Posterior cingulate gyrus (tissue), 11 donors: Measurements from ENCODE around the gene KIF5C.
A peak's percentile ranks its signal among the peaks of the same experiment; 100 is the strongest.
"Not testable (repeated sequence)": the region's sequence is repeated elsewhere in the genome, so short reads cannot be mapped to it uniquely, and the experiment has no call there.

Source experiments
- DNase-seq, 10 donors: peaks; one replicate each; pipeline versions ENCODE4 v3.0.0 to v3.0.0-alpha.2; 2020 to 2021; ENCODE audit warnings: mixed read lengths in 3 of 10
- intact Hi-C: fragments of 100-400 bp; cut with DNase I; formaldehyde crosslinking; loops from one replicate; pipeline ENCODE4 v1.15.1; 2023

KIF5C gene

DNA sequence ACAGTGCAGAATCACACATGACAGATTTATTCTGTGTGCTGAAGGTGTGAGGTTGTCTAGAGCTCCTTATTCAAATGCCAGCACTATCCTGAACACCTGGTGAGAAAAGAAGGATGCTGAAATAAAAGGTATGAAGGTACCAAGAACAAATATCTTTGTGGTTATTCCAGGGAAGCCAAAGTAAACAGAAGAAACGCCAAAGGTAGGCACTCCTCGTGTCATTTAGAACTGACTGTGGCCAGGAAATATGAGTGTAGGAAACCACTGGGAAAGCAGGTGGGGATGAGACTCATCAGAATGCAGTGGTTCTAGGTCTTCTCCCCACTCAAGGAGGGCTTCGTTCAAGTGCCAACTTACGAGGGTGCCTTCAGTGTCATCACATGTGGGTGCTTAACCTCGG is 80.8 kb downstream of the KIF5C start:
- intact Hi-C loops = no loop called here
- DNase-seq = no peak

DNA sequence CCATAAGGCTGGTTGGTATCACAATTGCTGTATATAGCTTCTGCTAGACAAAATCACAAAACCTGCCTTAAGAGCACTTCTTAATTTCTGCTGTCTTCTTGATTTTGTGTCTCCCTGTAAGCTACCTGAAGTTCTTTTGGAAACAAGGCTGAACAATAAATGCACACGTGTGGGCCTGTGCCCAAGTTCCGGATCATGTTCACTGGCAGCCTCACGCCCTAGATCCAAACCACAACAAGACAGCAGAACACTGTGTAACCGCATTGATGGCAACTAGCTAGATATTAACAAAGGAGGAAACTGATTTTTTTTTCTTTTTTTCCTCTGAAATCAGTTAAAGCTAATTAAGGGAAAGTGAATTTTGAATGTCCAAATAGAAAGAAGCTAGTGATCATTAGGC is 82.0 kb downstream of the KIF5C start:
- intact Hi-C loops = no loop called here
- DNase-seq = no peak

DNA sequence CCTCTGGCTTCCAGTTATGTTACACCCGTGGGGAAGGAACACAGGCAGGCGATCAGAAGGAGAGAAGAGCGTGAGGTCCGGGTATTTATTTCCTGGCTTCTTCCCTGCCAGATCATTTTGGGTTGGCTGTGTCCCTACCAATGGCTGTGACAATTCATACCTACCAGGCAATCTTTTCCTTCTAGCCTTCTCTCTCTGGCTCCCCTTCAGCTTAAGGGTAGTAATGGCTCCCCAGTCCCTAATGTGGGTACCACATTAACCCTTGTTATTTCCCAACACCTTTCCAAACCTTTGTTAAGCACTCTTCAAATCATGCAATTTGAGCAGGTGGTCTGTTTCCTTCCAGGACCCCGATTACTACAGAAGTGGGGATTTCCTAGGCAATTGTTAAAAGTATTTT is 84.7 kb downstream of the KIF5C start:
- intact Hi-C loops = no loop called here

DNA sequence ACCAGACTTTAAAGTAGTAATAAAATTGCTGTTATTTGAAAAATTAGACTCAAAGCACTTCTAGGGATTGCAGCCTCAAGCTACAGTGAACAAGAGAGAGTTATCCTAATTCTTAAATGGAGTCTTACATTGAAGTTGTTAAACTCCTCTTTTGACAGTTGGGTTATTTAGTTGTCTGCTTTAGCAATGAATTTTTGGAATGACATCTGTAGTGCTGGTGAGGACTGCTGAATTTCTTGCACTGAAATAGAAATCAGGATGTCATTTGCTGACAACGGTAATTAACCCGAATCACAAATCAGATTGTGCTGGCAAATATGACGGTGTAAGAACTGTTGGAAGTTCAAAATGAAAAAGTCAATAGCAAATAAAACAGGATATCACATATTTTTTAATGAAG is 85.5 kb downstream of the KIF5C start:
- no peak for DNase-seq

More for the DNA sequence above, 84.7 kb downstream of the KIF5C start:
- no peak for DNase-seq

DNA sequence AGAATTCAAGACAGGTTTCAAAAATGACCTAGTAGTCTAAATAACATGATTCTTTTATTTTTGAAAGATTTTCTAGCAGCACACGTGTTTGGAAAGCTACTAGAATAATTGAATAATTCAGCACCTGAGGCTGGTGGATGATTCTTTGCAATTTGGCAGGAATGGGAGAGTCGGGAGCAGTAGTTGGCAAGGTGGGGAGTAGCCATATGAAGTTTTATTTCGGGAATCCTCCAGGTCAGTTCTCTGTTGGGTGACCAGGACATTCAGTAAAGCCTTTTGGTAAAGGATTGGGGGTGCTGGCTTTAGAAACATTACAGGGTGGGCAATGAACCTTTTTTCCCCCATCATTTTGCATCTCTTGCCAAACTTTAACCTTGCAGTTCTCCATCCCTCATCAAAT is 88.4 kb downstream of the KIF5C start:
- DNase-seq = no peak
- intact Hi-C loops = no loop called here

More for the DNA sequence above, 85.5 kb downstream of the KIF5C start:
- intact Hi-C loops = no loop called here

DNA sequence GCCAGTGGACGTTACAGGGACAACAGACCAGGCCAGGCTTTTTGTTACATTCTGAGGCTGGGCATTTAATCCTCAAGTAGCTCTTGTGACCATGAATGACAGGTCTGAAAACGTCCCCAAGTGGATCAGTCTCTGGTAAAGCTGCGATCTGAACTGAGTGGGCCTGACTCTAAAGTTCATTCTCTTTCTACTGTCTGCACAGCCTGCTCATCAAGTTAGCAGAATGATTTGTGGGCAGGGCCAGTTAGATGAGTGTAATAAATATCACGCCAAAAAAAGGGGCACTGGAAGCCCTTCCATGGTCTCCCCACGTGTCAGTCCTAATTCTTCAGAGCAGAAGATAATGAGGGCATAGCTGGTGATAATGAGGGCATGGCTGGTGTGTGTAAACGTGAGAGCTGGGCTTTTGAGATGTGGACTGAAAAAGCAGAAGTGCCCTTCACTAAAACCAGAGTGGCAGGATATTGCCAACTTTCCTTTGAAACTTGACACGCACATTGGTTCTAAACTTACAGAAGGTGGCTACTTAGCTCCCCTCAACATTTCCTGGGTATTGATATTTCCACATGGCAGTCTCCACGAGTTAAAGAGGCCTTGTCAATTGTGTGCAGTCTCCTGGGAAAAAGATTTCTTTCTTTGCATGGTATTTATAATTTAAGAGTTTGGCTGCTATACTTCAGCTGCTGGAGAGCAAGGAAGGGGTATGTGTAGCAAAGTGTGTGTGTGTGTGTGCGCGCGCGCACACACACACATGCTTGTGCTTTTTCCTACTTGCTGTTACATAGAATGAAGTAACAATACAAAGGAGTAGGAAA is 90.8 kb downstream of the KIF5C start:
- no peak for DNase-seq
- intact Hi-C loops = no loop called here

DNA sequence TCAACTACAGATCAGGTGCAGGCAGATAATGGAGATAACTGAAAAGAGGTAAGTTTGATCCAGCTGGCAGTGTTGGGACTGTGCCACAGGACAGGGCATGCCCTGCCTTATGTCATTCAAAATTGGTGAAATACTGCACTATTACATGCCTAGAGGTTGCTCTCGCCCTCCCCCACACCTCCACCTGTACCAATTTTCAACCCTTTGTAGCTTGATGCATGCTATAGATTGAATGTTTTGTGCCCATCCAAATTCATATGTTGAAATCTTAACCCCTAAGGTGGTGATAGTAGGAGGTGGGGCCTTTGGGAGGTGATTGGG is 91.4 kb downstream of the KIF5C start:
- intact Hi-C loops = no loop called here
- no peak for DNase-seq

DNA sequence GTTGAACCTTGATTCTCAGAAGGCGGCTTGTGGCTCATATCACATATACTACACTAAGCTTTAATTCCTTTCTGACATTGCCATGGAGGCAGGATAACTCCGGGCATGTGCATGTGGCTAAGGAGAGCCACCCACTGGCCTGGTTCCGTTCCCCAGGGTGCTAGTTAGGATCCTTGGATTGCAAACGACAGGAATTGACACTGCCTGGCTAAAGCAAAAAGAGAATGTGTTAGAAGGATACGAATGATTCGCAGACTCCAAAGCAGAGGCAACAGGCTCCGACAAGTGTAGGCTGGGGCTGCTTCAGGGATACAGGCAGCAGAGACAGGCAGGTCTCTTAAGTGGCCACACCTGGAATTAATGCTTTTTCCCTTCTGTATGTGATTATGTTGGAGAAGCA is 92.0 kb downstream of the KIF5C start:
- DNase-seq = peak in 2 of 10 donors; percentile 71 to 79
- intact Hi-C loops = no loop called here

DNA sequence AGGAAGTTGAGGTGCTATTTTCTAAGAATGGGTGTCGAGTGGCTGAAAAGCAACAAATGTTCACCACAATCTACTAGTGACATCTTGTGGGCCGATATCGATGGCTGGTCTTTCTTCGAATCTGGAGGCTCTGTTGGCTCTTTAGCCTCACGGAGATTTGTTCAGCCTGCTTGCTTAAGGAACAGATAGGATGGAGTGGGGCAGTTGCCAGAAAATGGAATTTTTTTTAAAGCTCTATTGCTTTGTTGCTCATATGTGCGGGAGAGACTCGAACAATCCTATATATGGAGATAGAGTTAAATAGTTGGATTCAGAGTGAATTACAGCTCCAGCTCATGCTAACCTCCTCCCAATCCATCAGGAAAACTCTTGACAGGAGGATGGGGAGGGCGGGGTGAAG is 92.6 kb downstream of the KIF5C start:
- no peak for DNase-seq
- intact Hi-C loops = no loop called here

DNA sequence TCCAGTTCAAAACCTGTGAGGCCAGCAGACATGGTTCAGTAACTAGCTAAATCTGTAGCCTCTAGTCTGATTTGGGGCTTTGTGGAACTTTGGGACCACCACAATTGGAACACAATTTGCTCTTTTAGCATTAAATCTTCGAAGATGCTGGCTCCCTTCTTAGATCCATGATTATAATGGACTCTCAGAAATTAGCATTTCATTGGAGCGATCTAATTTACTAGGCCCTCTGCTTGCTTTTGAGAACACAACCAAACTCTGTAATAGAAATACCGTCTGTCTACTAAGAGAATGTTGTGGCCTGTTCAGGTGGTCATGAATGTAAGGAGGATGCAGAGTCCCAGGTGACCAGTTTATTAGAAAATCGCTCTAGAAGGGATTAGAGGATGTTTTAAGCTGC is 93.3 kb downstream of the KIF5C start:
- intact Hi-C loops = no loop called here
- DNase-seq = no peak

DNA sequence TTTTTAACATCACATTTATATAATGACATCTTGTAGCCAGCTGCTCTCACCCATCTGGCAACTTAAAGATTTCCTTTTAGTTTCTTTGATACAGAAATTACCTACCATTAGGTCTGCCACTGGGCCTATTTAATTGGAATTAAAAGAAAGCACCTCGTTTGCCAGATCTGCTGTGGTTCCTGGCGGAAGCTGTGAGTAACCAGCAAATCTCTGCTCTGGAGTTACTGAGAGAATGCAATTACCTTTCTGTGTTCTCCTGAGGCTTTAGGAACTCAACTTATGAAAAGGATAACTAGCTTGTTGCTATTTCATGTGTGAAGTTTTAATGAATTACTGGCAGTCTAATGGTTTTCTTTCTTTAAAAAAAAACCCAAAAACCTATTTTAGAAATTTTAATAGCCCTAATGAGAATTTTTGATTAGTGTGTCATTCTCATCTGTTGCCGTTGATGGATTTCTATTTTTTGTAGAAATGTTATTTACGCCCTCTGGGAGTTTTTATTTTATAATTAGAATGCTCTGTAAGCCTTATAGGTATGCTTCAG is 93.8 kb downstream of the KIF5C start:
- intact Hi-C loops = no loop called here
- DNase-seq = no peak

DNA sequence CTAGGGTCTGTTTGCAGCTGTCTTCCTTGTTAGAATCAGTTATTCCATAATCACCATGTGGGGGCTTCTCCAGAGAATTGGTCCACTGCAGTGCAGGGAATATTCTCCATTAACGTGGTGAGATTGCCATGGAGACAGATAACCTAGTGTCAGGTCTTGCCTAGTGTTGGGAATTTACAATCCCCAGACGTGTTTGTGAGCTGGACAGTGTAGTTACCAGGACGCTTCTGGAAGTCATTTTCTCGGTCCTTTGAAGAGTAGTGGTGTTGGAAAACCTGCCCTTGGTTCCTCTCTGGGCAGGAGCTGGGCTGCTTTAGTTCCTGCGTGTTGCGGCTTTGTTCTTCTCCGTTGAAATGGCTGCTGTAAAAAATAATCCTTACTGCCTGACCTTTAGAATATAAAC is 94.6 kb downstream of the KIF5C start:
- intact Hi-C loops = loop anchor here (5.0 kb wide), 1 partner anchor 32 kb away; no protein-coding TSS in a partner anchor
- no peak for DNase-seq

DNA sequence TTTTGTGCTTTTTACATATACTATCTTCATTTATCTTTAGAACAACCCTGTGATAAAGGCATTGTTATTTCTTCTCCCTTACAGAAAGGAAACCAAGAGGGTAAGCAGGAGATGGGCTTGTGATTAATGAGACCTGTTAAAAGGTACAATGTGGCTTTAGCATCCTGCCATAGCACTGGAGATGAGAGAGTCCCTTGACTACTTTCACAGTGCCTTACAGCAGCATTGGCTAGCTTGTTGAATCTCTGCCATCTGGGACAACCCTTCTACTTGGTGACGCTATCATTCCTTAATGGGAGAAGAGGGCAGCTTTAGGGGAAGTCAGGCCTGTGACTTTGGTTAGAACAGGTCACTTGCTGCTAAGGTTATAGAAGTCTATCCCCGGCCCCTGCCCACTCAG is 95.4 kb downstream of the KIF5C start:
- DNase-seq = no peak
- intact Hi-C loops = loop anchor here (5.0 kb wide), 1 partner anchor 33 kb away; no protein-coding TSS in a partner anchor

DNA sequence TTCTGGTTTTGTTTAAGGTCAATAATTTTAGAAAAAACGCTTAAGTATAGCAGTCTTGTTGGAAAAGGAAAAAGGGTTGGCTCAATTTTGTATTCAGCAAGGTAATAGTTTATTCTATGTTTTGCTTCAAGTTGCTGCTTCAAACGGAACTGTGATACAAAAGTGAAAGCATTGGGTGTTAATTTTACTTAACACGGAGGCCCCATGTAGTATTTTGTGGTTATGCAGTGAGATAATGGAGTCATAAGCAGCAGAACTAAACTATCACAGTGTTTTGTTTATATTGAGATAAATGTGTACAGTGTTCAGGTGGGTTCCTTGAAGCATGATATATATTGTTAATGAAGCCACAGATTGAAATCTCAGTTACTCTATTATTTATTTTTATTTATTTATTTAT is 96.5 kb downstream of the KIF5C start:
- no peak for DNase-seq
- intact Hi-C loops = loop anchor here (5.0 kb wide), 1 partner anchor 34 kb away; no protein-coding TSS in a partner anchor

DNA sequence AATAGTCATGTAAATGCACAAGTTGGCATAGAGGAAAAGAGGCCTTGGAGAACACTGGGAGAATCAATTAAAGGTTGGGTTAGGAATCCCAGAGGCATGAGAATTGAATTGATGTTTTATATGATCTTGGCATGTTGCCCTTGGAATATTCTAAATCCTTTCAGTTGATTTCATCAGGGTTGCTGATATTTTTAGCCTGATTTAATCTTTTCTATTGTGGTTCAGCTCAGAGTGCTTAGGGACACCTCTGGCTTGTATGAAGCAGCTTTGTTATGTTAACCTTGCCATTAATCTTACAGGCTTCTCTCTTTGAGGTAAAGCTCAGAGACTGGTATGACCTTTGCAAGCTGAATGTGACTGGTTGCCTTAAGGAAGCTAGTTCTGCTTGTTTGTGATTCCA is 99.1 kb downstream of the KIF5C start:
- no peak for DNase-seq
- intact Hi-C loops = loop anchor here (5.0 kb wide), 1 partner anchor 37 kb away; no protein-coding TSS in a partner anchor

DNA sequence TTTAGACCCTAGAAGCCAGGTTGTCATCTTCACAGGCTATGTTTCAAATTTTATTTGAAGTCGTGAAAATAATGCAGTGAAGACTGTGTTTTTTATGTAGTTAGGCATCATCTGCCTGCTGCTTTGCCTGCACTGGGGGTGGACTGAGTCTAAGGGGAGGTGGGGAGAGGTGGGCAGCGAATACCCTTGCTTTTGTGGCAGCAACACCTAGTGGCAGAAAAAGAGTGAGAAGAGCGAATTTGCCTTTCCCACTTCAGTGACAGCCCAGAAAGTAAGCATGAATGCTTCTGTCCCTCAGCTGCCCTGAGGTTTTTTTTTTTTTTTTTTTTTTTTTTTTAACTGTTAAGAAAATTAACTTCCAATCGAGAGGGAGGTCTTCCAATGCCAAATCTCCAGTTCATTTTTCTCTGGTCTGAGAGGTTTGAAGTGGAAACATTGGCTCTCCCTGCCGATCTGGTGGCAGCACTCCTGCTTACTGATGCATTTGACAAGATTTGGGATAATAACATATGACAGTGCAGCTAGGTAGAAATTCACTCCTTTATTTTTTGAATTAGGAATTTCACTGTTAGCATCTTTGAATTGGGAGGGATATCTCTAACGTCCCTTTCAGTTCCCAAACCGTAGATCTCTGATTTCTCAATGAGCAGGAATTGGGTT is 103.1 kb downstream of the KIF5C start:
- intact Hi-C loops = no loop called here
- peak in 1 of 10 donors; percentile 72 for DNase-seq

DNA sequence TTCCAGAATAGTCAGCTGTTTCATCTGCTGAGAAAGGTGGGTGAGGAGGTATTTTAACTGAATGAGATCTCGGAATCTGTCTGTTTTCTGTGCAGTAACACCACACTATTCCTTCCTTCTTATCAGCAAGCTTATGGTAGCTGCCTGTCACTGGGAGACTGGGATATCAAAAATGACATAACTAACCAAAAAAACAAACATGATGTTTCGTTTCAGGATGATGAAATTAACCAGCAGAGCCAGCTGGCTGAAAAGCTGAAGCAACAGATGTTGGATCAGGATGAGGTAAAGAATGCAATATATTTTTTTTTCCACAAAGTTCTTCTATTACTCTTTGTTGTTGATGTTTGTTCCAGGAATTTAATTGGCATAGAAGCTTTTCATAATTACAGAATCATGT is 103.7 kb downstream of the KIF5C start:
- intact Hi-C loops = no loop called here
- no peak for DNase-seq

DNA sequence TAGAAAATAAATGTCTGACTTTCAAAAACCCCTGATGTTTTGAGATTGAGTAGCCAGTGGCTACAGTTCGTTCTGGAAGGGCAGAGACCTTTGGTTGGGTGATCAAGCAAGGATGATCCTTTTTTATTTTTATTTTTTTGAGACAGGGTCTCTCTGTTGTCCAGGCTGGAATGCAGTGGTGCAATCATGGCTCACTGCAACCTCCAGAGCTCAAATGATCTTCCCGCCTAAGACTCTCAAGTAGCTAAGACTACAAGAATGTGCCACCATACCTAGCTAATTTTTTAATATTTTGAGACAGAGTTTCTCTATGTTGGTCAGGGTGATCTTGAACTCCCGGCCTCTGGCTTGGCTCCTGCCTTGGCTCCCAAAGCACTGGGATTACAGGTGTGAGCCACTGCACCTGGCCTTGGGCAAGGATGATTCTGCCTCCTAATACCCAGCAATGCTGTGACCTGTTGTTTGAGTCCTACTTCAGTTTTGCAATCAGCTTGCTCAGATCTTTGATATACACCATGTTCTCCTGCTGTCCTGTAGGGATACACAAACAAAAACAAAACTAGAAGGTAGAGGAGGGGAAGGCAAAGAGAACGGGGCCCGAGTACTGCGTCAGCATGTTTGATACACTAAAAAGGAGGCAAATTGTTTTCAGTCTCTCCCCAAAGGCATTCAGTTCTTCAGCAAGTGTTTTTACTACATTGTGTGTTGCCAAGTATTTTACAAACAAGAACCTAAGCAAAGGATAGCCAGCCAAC is 104.3 kb downstream of the KIF5C start:
- intact Hi-C loops = no loop called here
- no peak for DNase-seq

DNA sequence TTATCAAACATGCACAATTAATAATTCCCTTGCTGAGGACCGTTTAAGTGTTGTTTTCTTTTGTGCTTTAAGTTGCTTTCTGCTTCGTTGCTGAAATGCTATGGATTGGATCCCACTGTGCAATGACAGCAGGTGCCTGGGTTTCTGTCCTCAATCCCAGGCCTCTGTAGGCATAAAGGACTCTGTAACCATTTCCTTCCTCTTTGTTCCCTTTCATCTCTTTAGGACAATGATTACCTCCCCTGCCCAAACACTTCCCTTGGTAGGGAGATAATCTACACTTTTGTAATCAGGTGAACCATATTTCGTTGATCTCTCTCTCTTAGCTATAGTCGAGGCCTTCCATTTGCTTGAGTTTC is 104.9 kb downstream of the KIF5C start:
- intact Hi-C loops = no loop called here
- no peak for DNase-seq

DNA sequence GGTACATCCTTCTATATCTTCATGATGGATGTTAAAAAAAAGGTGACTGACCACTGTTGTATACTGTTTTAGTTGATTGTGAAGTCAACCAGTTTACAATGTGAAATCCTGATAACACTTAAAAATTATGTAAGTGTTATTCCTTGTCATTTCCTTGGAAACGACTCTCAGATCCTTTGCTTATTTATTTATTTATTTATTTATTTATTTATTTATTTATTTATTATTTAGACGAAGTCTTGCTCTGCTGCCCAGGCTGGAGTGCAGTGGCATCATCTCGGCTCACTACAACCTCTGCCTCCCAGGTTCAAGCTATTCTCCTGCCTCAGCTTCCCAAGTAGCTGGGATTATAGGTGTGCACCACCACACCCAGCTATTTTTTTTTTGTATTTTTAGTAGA is 105.5 kb downstream of the KIF5C start:
- intact Hi-C loops, DNase-seq: not testable (repeated sequence)

DNA sequence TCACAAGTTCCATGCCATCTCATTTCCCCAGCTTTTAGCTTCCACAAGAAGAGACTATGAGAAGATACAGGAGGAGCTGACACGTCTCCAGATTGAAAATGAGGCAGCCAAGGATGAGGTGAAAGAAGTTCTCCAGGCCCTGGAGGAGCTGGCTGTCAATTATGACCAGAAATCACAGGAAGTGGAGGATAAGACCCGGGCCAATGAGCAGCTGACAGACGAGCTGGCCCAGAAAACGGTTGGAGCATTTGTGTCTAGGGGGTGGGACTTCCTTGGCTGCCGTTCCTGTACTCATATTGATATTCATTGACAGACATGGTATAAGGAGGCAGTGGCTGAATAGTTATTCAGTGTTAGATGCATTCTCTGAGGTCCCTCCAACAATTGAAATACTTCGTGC is 106.3 kb downstream of the KIF5C start:
- DNase-seq = peak in 1 of 10 donors; percentile 88
- intact Hi-C loops = no loop called here
